Measurements from ENCODE around the gene MYL6B. TPM values are rescaled to one million over a fixed set of nuclear protein-coding genes. Genes with fewer than 3 reads are reported as not detected.

Gene MYL6B
- total RNA-seq, 2 experiments from 2014 or later, result 6.2 to 6.4 TPM

DNA sequence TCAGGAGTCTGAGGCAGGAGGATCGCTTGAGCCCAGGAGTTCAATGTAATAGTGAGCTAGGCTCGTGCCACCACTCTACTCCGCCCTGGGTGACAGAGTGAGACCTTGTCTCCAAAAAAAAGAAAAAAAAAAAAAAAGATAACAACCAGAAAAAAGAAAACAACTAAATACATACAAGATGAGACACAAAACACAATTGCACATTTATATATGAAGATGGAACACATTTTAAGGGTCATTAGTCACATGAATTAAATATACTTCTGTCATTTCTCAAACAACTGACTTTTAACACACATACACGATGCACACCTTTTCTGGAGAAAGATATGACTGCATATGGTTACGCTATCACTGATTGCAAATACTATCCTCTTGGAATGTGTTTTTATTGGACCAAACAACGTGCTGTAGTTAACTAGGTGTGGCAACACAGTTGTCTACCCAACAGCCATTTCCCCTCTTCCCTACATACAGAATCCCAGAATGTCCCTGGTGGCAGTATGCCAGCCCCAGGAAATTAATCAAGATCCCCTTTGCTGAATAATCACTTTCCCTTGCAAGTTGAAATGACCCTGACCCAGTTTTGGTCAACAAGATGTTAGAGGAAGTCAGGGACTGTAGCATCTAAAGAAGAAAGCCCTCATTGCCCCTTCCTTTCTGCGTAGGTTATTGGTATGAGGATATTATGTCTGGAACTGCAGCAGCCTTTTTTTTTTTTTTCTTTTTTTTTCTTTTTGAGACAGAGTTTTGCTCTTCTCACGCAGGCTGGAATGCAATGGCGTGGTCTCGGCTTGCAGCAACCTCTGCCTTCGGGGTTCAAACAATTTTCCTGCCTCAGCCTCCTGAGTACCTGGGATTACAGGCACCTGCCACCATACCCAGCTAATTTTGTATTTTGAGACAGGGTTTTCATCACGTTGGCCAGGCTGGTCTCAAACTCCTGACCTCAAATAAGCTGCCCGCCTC lies 5.6 kb upstream of the MYL6B start:
- ATAC-seq (ENCODE audit: poor library complexity) (no peak), DNase-seq (no peak)
- no peaks in the 10 kb centered on the region for H3K9me3 ChIP-seq (ENCODE audit: control insufficient read depth in 1 of 2, insufficient read depth in 1 of 2, low read length in 2 of 2)
- TF ChIP-seq, protein P1, sequence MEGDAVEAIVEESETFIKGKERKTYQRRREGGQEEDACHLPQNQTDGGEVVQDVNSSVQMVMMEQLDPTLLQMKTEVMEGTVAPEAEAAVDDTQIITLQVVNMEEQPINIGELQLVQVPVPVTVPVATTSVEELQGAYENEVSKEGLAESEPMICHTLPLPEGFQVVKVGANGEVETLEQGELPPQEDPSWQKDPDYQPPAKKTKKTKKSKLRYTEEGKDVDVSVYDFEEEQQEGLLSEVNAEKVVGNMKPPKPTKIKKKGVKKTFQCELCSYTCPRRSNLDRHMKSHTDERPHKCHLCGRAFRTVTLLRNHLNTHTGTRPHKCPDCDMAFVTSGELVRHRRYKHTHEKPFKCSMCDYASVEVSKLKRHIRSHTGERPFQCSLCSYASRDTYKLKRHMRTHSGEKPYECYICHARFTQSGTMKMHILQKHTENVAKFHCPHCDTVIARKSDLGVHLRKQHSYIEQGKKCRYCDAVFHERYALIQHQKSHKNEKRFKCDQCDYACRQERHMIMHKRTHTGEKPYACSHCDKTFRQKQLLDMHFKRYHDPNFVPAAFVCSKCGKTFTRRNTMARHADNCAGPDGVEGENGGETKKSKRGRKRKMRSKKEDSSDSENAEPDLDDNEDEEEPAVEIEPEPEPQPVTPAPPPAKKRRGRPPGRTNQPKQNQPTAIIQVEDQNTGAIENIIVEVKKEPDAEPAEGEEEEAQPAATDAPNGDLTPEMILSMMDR (IDR thresholded peaks at IDR 0.05), result no peak
- H3K27ac ChIP-seq (ENCODE audit: low read depth in 1 of 2, low read length in 2 of 2), result no peak overlapping the region
- Mint-ChIP-seq H3K27me3 (no peaks in the 10 kb centered on the region), H3K9me3 (no peaks in the 10 kb centered on the region), H3K36me3 (ENCODE audit: low read depth) (peaks cover 47% of the 10 kb centered on the region), H3K4me1 (ENCODE audit: low read depth) (peaks cover 43% of the 10 kb centered on the region), H3K4me3 (no peak overlapping the region), H3K27ac (peak overlapping the region; percentile 62)
- H3K4me3 ChIP-seq (ENCODE audit: low read length), result no peak overlapping the region
- intact Hi-C loops (cut with DNase I, micrococcal nuclease), result no loop called here
- H3K27me3 ChIP-seq (ENCODE audit: control insufficient read depth in 1 of 2, insufficient read depth in 2 of 2, low read length in 2 of 2), result no peaks in the 10 kb centered on the region
- peaks cover 42% of the 10 kb centered on the region for H3K36me3 ChIP-seq (ENCODE audit: insufficient read depth, low read length)
- CTCF ChIA-PET, result no interaction called here
- peaks cover 40% of the 10 kb centered on the region for H3K4me1 ChIP-seq (ENCODE audit: insufficient read depth, low read length)
- POLR2A ChIA-PET, result interaction anchor here (0.7 to 1.3 kb wide), 2 partner anchors 17 kb away, joined by 3 to 5 read pairs; no protein-coding TSS in a partner anchor

- H3K27ac ChIP-seq (ENCODE audit: low read depth in 1 of 2, low read length in 2 of 2), result no peak overlapping the region
- no peaks in the 10 kb centered on the region for H3K9me3 ChIP-seq (ENCODE audit: control insufficient read depth in 1 of 2, insufficient read depth in 1 of 2, low read length in 2 of 2)
- peaks cover 30% of the 10 kb centered on the region for H3K4me1 ChIP-seq (ENCODE audit: insufficient read depth, low read length)
- peaks cover 4% of the 10 kb centered on the region for H3K36me3 ChIP-seq (ENCODE audit: insufficient read depth, low read length)
- H3K4me3 Mint-ChIP-seq, result peak overlapping the region; percentile 94
- no peaks in the 10 kb centered on the region for H3K27me3 Mint-ChIP-seq
- ChIA-PET POLR2A (interaction anchor here (1.0 to 4.9 kb wide), 3 partner anchors 10 to 22 kb away, joined by 3 to 35 read pairs (median 7); partner anchors contain the start of gene ESYT1), CTCF (interaction anchor here (1.4 to 2.0 kb wide), 5 partner anchors 17 to 39 kb away, joined by 3 to 23 read pairs (median 5); partner anchors contain the start of gene SMARCC2)
- TF ChIP-seq, protein P1 (IDR thresholded peaks at IDR 0.05), result no peak
- peaks cover 34% of the 10 kb centered on the region for H3K4me1 Mint-ChIP-seq (ENCODE audit: low read depth)
- intact Hi-C loops (cut with DNase I, micrococcal nuclease), result loop anchor here (2.0 to 5.0 kb wide), 3 partner anchors 22 to 37 kb away; partner anchors contain the start of genes ESYT1 (in 1 of the 2), RPL41 (in 1 of the 2), SMARCC2 (in 1 of the 2) and ZC3H10 (in 1 of the 2)
- H3K9me3 Mint-ChIP-seq, result no peaks in the 10 kb centered on the region
- peak in 1 of 14 experiments; percentile 34 for DNase-seq
- no peak overlapping the region for H3K4me3 ChIP-seq (ENCODE audit: low read length)
- H3K27ac Mint-ChIP-seq, result peak overlapping the region; percentile 94
- peaks cover 14% of the 10 kb centered on the region for H3K36me3 Mint-ChIP-seq (ENCODE audit: low read depth)
- H3K27me3 ChIP-seq (ENCODE audit: control insufficient read depth in 1 of 2, insufficient read depth in 2 of 2, low read length in 2 of 2), result no peaks in the 10 kb centered on the region
- ATAC-seq (ENCODE audit: poor library complexity), result no peak
Observed at GRCh38 chr12:56150563-56150962, 1.8 kb upstream of the MYL6B start.

- H3K27ac Mint-ChIP-seq, result peak overlapping the region; percentile 94
- H3K4me1 ChIP-seq (ENCODE audit: insufficient read depth, low read length), result peaks cover 30% of the 10 kb centered on the region
Observed at GRCh38 chr12:56151672-56152131, 685 bp upstream of the MYL6B start.

More at GRCh38 chr12:56151672-56152131, 685 bp upstream of the MYL6B start:
- no peaks in the 10 kb centered on the region for H3K9me3 Mint-ChIP-seq
- Histone ChIP-seq H3K9me3 (ENCODE audit: control insufficient read depth in 1 of 2, insufficient read depth in 1 of 2, low read length in 2 of 2) (no peaks in the 10 kb centered on the region), H3K4me3 (ENCODE audit: low read length) (peak overlapping the region; percentile 76), H3K27ac (ENCODE audit: low read depth in 1 of 2, low read length in 2 of 2) (peak overlapping the region; percentile 75 to 87), H3K27me3 (ENCODE audit: control insufficient read depth in 1 of 2, insufficient read depth in 2 of 2, low read length in 2 of 2) (no peaks in the 10 kb centered on the region), H3K36me3 (ENCODE audit: insufficient read depth, low read length) (peaks cover 4% of the 10 kb centered on the region)
- DNase-seq, result peak; percentile 55 to 81 (median 65)
- ATAC-seq (ENCODE audit: poor library complexity), result peak; percentile 71
- CTCF ChIA-PET, result interaction anchor here (0.5 to 2.0 kb wide), 11 partner anchors 10 to 385 kb away, joined by 3 to 36 read pairs (median 4); partner anchors contain the start of genes ESYT1, PA2G4, RPL41 and SMARCC2
- H3K36me3 Mint-ChIP-seq (ENCODE audit: low read depth), result peaks cover 11% of the 10 kb centered on the region
- intact Hi-C loops (cut with DNase I, micrococcal nuclease), result loop anchor here (2.0 to 5.0 kb wide), 5 partner anchors 15 to 37 kb away; partner anchors contain the start of genes SMARCC2 (in 2 of the 2), ESYT1 (in 1 of the 2), RPL41 (in 1 of the 2) and ZC3H10 (in 1 of the 2)
- peak overlapping the region; percentile 94 for H3K4me3 Mint-ChIP-seq
- TF ChIP-seq, protein P1 (IDR thresholded peaks at IDR 0.05), result peak; percentile 73
- H3K4me1 Mint-ChIP-seq (ENCODE audit: low read depth), result peaks cover 27% of the 10 kb centered on the region
- POLR2A ChIA-PET, result interaction anchor here (0.6 to 4.9 kb wide), 20 partner anchors 10 to 413 kb away, joined by 3 to 50 read pairs (median 3); partner anchors contain the start of genes CNPY2, DNAJC14, ESYT1 and PA2G4
- no peaks in the 10 kb centered on the region for H3K27me3 Mint-ChIP-seq
